Fibroblast of lung (primary cell): ENCODE data around the gene ARAP3. TPM values are rescaled to one million over a fixed set of nuclear protein-coding genes. Genes with fewer than 3 reads are reported as not detected.

Experiments used
- DNase-seq, 2 donors: peaks; one replicate each; pipeline versions ENCODE4 v3.0.0 to v3.0.0-alpha.2; 2010; ENCODE audit warnings: low read depth in 2 of 2
- H2AFZ ChIP-seq: 2 replicates; pipeline ENCODE4 v1.5.1; 2012; ENCODE audit warnings: low read length, control low read depth, inconsistent platforms
- H3K27ac ChIP-seq: 2 replicates; pipeline ENCODE4 v1.5.1; 2011; ENCODE audit warnings: low read length, control low read depth; ENCODE audit not compliant: insufficient read depth
- H3K27me3 ChIP-seq: 2 replicates; pipeline ENCODE4 v1.5.1; 2011; ENCODE audit warnings: mild to moderate bottlenecking, low read length; ENCODE audit not compliant: control insufficient read depth, insufficient read depth
- H3K36me3 ChIP-seq: 2 replicates; pipeline ENCODE4 v1.5.1; 2011; ENCODE audit warnings: low read length; ENCODE audit not compliant: control insufficient read depth, insufficient read depth
- H3K4me1 ChIP-seq: 2 replicates; pipeline ENCODE4 v1.5.1; 2011; ENCODE audit warnings: low read length; ENCODE audit not compliant: control insufficient read depth, insufficient read depth; ENCODE audit errors: extremely low read depth
- H3K4me2 ChIP-seq: 2 replicates; pipeline ENCODE4 v1.5.1; 2011; ENCODE audit warnings: low read length, control low read depth; ENCODE audit not compliant: insufficient read depth; ENCODE audit errors: extremely low read depth
- H3K4me3 ChIP-seq, 4 experiments: fragments of 200-600 bp in 1 of 4; sonication (generic) in 1 of 4; replicated peaks in 1 of 4; 2 replicates each; pipeline ENCODE4 v1.5.1; 2011 to 2016; ENCODE audit warnings: low read length in 4 of 4, low read depth in 3 of 4, mild to moderate bottlenecking in 3 of 4, control low read depth in 2 of 4, inconsistent platforms in 1 of 4, mixed read lengths in 1 of 4; ENCODE audit not compliant: insufficient read depth in 1 of 4; ENCODE audit errors: control extremely low read depth in 1 of 4
- H3K79me2 ChIP-seq: 2 replicates; pipeline ENCODE4 v1.5.1; 2012; ENCODE audit warnings: mild to moderate bottlenecking, low read length, inconsistent platforms; ENCODE audit not compliant: control insufficient read depth, insufficient read depth
- H3K9ac ChIP-seq: 2 replicates; pipeline ENCODE4 v1.5.1; 2011; ENCODE audit warnings: mild to moderate bottlenecking, low read length, control low read depth; ENCODE audit not compliant: insufficient read depth
- H3K9me3 ChIP-seq: 2 replicates; pipeline ENCODE4 v1.5.1; 2012; ENCODE audit warnings: low read depth, low read length; ENCODE audit not compliant: control insufficient read depth, insufficient read depth
- H4K20me1 ChIP-seq: 2 replicates; pipeline ENCODE4 v1.5.1; 2011; ENCODE audit warnings: low read length; ENCODE audit not compliant: control insufficient read depth, insufficient read depth; ENCODE audit errors: extremely low read depth
- CTCF ChIP-seq, 2 donors: IDR thresholded peaks in 1 of 2; conservative IDR thresholded peaks in 1 of 2; 1 replicate in 1 of 2; 2 replicates in 1 of 2; pipeline ENCODE4 v1.5.1; 2011 to 2012; ENCODE audit warnings: low read length in 2 of 2, control low read depth in 1 of 2, inconsistent platforms in 1 of 2, low read depth in 1 of 2, mild to moderate bottlenecking in 1 of 2
- EZH2 ChIP-seq: IDR thresholded peaks from 2 replicates; pipeline ENCODE4 v1.5.1; 2012; ENCODE audit warnings: low read length, control low read depth, mild to moderate bottlenecking; ENCODE audit errors: missing control alignments
- polyA plus RNA-seq, 2 donors: library from polyadenylated mRNA; depleted of rRNA in 1 of 2; stranded (reverse) in 1 of 2; unstranded in 1 of 2; fragments of >200 nt; gene quantifications; 2 replicates each; pipeline ENCODE4 v1.2.1, GENCODE V29; 2011 to 2012; ENCODE audit warnings: missing spikeins in 1 of 2
- total RNA-seq: library from RNA; depleted of rRNA; stranded (reverse); fragments of >200 nt; gene quantifications from 2 replicates; pipeline ENCODE4 v1.2.1, GENCODE V29; 2014

The ARAP3 gene
- total and polyA plus RNA-seq, 2 donors (not counting 1 experiment from before 2014, with no cell fraction given) = 2.9 to 3.8 TPM

- no peaks in the 10 kb centered on the region for H4K20me1 ChIP-seq
- DNase-seq = peak in 1 of 2 donors; percentile 11
- no peaks in the 10 kb centered on the region for H3K9me3 ChIP-seq
- peaks cover 34% of the 10 kb centered on the region for H3K79me2 ChIP-seq
- H2AFZ ChIP-seq = peak overlapping the region; percentile 60
- H3K4me1 ChIP-seq = peaks cover 2% of the 10 kb centered on the region
- no peak for TF ChIP-seq CTCF (conservative IDR thresholded peaks at IDR 0.05 in 1 of 2, IDR thresholded peaks at IDR 0.05 in 1 of 2; ENCODE audit: low read depth in 1 of 2, low read length in 2 of 2)
- no peak for TF ChIP-seq EZH2
- peak overlapping the region; percentile 82 for H3K9ac ChIP-seq
- H3K4me2 ChIP-seq = peak overlapping the region; percentile 20
- peaks cover 2% of the 10 kb centered on the region for H3K36me3 ChIP-seq
- H3K4me3 ChIP-seq = peak overlapping the region; percentile 69 to 99 (median 94)
- H3K27ac ChIP-seq = peak overlapping the region; percentile 22
- H3K27me3 ChIP-seq = no peaks in the 10 kb centered on the region
Measured at GRCh38 chr5:141637123-141637766, 44.8 kb downstream of the ARAP3 start.

- no peaks in the 10 kb centered on the region for H3K9me3 ChIP-seq
- H3K27me3 ChIP-seq = no peaks in the 10 kb centered on the region
- H2AFZ ChIP-seq = peak within 1 kb of the TSS; percentile 96
- DNase-seq = peak; percentile 80 to 87
- H3K4me1 ChIP-seq = peaks cover 2% of the 10 kb centered on the region
- peak within 1 kb of the TSS; percentile 82 for H3K9ac ChIP-seq
- H3K79me2 ChIP-seq = peaks cover 35% of the 10 kb centered on the region
- peak within 1 kb of the TSS; percentile 89 to 99 (median 96) for H3K4me3 ChIP-seq
- peaks cover 2% of the 10 kb centered on the region for H3K36me3 ChIP-seq
- H4K20me1 ChIP-seq = no peaks in the 10 kb centered on the region
- H3K4me2 ChIP-seq = peak within 1 kb of the TSS; percentile 92
- TF ChIP-seq CTCF (conservative IDR thresholded peaks at IDR 0.05 in 1 of 2, IDR thresholded peaks at IDR 0.05 in 1 of 2; ENCODE audit: low read depth in 1 of 2, low read length in 2 of 2) = no peak
- no peak for TF ChIP-seq EZH2
- peak within 1 kb of the TSS; percentile 78 for H3K27ac ChIP-seq
Measured at GRCh38 chr5:141636413-141637122, 45.5 kb downstream of the ARAP3 start, which contains the start of the genes HDAC3 and RELL2. TSS of gene HDAC3 (minus strand) at chr5:141636849. CDS start at chr5:141636790, 59 bp downstream. TSS of gene RELL2 (plus strand) at chr5:141636997. CDS start at chr5:141638226, 1,229 bp downstream.

- H3K4me1 ChIP-seq = peaks cover 2% of the 10 kb centered on the region
- no peaks in the 10 kb centered on the region for H3K27me3 ChIP-seq
- H3K9ac ChIP-seq = peak overlapping the region; percentile 82
- peak overlapping the region; percentile 96 for H2AFZ ChIP-seq
- peak overlapping the region; percentile 78 for H3K27ac ChIP-seq
- no peaks in the 10 kb centered on the region for H4K20me1 ChIP-seq
- no peak for DNase-seq
- peaks cover 37% of the 10 kb centered on the region for H3K79me2 ChIP-seq
- H3K36me3 ChIP-seq = peaks cover 2% of the 10 kb centered on the region
- no peaks in the 10 kb centered on the region for H3K9me3 ChIP-seq
- peak overlapping the region; percentile 89 to 99 (median 96) for H3K4me3 ChIP-seq
- no peak for TF ChIP-seq CTCF (conservative IDR thresholded peaks at IDR 0.05 in 1 of 2, IDR thresholded peaks at IDR 0.05 in 1 of 2; ENCODE audit: low read depth in 1 of 2, low read length in 2 of 2)
- H3K4me2 ChIP-seq = peak overlapping the region; percentile 92
Measured at GRCh38 chr5:141636106-141636412, 46.0 kb downstream of the ARAP3 start.
